COLO829 (cell line): Measurements from ENCODE around the gene PIEZO1.

Experiments used
- DNase-seq: peaks from one replicate; pipeline ENCODE4 v3.0.0; 2012; ENCODE audit warnings: low spot score

PIEZO1 gene

DNA sequence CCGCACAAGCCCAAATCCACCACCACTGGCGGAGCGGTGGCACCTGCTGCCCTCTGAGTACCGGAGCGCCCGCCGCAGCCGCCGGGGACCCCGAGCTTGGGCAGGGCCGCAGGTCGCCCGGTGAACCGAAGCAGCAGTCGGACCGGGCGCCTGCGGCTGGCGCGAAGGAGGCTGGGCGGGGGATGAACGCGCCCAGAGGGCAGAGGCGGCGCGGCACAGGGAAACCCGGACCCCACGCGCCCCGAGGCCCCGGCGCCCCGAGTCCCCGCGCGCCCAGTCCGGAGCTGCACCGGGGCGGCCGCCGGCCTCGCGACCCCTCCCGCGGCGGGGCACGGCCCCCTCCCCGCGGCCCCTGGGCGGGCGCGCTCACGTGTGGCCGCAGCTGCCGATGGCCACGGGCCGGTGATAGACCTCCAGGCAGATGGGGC is 79.2 kb downstream of the PIEZO1 start:
- no peak for DNase-seq

DNA sequence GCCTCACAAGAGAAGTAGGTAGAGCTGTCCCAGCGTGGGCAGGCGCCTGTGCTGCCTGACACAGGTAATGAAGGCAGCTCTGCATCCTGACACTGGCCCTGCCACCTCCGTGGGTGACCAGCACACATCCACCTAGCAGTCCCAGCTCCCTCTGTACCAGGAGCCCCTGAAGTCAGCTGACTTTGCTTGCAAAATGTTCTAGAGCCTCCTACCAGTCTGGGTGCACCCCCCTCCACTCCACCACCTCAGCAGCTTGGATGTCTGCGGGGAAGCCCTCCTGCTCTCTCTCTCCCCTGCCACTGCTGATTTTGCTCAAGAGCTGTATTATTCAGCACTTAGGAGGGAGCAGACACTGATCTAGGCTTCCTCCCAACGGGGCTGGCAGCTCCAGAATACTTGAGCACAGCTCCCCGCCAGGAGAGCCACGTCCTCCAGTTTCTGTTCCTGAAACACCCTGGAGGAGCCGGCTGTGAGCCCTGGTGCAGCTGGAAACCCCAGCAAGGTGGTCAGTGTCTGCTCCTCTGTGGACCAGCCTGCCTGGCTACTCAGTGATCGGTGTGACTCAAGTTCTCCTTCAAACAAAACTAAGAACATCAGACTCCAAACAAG is 79.8 kb downstream of the PIEZO1 start:
- no peak for DNase-seq

DNA sequence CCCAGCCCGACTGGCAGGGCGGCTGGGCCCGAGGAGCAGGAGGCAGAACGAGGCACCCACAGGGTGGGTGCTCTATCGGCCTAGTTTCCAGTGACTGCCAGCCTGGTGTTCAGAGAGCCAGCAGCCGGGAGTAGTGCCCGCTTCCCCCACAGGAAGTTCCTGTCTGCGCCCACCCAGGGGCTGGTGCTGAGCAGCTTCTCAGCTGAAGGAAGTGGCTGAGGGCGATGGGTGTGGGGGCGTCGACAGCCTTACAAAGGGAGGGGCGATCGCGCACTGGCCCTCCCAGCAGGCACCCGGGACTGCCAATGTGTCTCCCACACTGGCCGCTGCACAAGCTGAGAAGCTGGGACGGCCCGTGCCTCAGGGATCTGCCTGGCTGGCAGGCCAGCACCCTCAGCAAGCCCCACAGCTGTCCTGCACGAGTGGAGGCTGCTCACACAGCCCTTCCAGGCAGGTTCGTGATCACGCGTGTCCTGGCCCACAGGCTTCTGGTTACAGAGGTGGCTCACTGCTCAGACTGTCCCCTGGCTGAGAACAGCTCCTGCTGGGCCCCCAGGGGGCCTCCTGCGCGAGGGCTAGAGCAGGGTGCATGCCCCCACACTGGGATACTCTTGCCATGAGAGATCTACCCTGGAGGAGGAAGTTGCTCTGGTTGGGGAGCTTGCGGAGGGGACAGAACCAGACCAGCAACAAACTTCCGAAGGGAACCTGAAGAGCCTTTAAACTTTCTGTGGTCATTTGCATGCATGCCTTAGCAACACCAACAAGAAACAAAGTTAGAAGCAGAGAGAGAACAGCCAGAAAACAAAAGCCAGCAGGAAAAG is 81.3 kb downstream of the PIEZO1 start:
- DNase-seq = no peak

DNA sequence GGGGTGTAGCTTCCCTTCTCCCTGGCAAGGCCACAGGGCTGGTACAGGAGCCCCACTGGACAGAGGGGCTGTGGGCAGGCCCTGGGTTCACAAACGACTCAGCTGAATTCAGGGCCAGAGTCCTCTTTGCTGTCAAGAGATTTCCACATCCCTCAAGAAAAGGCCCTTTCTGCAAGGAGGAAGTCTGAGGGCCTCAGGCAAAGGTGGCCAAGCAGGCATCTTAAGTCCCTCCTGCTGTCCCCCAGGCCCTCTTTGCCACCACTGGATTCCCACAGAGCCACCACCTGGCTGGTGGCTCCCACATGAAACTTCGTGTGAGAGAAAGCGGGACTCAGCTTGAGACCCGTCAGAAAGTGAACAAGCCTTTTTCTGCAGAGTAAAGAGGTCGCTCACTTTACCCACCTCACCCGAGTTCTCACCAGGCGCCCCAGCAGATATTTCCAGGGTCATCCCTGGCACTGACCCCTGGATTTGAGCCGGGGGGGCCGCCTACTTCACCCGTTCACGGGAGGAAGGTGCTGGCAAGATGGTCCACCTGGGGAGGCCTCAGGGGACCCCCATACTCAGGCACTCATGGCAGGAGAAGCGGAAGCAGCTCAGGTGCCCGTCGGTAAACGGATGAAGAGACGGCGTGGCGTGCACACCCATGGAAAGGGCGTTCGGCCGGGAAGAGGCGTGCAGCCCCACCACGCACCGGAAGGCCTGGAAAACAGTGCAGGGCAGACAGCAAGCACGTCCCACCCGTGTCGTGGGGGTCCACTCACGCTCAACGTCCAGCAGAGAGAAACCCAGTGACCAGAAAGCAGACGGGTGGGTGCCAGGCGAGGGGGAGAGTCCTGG is 82.4 kb downstream of the PIEZO1 start:
- DNase-seq = no peak

DNA sequence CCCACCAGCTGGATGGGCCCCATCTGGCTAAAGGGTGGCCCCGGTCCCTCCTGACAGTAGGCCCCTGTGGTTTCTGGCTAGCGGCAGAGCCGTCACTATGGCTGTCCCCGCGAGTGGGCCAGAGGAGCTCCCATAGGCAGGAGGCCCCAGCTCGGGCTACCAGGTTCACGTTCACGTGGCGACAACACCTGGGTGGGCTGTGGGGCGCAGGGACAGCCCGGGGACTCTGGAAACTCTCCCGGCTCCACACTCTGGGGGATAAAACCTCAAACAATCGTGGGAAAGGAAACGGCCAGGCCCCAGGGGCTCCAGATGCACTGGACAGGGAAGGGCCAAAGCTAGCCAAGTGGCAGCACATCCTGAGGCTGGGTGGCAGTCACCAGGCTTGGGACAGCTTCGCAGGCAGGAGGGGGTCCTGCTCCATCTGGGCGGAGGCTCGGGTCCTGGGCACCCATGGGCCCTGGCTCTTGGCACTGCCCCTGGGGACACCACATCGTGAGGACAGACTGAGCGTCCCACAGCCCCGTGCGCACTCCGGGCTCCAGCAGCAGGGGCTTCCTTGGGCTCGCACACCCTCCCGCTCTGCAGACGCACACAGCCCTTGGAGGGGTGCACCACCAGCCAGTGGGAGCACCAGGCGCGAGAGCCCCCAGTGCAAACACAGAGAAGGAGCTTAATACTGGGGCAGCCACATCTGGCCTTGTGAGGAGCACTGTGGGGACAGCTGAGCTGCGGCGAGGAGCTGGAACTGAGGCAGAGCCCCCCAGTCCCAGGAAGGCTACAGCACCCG is 83.2 kb downstream of the PIEZO1 start:
- DNase-seq = no peak

DNA sequence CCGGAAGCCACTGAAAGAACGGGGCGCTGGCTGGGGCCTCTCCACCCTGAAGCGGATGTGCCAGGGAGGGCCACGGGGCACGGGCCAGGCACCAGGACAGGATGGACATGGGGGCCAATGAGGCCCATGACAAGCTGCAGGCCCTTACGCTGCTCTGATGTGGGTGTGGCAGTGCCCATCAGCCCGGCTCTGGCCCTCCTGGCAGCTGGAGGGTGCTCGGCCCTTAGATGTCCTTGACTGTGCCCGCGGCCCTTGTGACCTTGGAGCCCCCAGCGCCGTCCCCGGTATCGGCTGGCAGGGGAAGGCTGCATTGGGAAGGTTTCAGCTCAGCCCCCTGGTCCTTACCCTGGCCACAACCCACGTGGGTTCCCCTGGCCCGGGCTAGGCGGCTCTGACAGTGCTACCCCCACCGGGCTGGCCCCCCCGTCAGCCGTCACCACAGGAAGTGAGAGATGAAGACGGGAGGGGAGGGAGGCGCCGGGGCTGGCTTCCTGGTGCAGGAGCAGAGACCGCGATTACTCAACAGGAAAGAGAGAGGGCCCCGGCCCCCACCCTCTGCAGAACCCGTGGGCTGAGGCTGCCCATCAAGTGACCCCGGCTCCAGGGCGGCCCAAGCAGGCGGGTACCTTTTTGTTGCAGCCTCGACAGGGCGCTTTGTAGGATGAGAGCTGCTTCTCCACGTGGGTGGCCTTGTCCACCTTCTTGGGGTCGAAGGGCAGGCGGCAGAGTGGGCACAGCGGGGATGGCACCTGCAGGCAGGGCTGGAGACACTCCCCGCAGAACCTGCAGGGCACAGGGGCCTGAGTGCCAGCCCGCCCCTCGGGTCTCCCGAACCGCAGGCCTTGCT is 84.2 kb downstream of the PIEZO1 start:
- peak; percentile 37 for DNase-seq

DNA sequence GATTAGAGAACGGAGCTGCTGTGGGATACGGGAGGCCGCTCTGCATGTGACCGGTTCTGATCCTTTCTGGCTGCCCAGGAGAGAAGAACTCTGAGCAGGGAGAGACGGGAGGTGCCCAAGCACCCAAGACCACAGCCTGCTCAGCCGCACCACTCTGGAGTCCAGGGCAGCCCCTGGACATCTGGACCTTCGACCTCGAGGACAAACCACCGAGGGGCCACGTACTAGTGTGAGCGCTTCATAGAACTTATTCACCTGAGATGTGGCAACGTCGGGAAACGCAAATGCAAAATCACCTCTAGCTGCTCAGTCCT is 84.7 kb downstream of the PIEZO1 start:
- DNase-seq = no peak

DNA sequence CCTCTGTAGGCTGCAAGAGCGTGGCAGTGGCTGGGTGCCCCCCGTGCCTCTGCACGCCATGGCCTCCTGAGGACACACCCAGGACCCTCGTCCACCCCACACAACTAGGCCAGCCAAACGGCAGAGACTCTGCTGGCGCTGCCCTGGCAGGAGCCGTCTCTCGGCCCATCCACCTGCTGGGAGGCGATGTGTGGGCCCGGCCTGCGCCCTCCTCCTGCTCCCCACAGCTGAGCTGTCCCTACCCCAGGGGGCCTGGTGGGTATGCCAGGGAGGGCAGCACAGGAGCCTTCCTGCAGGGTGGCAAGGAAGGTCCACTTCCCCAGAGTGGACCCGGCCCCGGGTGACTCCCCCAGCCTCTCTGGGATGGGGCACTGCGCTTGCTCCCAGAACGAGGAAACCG is 85.8 kb downstream of the PIEZO1 start:
- DNase-seq = no peak

DNA sequence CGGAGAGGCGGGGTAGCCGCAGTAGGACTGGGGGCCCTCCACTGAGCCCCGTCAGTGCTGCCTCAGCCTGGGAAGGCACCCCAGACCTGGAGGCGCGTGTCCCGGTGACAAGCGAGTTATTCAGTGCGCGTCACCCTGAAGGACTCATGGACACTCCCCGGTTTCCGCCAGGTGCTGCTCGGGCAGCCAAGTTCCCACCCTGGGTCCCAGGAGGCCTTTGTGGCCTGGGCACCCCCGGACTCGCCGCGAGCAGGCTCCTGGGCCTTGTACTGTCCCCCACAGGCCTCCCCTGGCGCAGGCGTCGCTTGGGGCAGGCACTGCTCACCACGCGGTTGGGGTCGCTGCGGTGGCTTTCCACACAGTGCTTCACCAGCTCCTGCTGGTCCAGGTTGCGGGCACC is 86.4 kb downstream of the PIEZO1 start:
- no peak for DNase-seq

DNA sequence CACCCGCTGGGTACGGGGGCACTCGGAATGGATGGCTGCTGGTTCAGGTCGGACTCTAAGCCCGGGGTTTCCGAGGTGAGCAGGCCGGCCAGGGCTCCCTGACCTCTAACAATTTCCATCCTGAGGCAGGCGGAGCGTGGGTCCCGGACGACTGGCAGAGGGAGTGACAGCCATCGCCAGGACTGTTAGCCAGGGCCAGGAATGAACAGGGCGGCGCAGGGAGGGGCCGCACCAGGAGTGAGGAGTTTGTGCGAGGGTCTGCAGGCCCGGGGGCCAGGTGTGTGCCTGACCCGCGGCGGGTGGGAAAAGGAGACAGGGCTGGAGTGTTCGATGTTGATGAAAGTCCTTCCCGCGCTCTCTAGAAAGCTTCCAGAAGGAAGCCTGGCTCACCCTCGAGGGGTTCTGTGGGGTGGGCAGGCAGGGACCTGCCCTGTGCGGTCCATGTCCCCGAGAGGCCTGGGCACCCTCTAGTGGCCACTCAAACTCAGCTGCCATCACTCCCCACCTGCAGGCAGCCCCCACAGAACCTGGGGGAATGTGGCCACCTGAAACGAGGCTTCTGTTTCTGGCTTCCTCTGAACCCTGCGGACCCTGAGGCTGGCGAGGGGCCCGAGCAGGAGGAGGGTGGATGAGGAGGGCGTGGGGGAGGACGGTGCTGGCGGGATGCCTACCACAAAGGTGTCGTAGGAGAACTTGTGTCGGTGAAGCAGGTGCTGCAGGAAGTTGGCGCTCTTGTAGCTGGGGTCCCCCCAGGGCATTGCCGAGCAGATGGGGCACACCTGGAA is 87.0 kb downstream of the PIEZO1 start:
- no peak for DNase-seq

DNA sequence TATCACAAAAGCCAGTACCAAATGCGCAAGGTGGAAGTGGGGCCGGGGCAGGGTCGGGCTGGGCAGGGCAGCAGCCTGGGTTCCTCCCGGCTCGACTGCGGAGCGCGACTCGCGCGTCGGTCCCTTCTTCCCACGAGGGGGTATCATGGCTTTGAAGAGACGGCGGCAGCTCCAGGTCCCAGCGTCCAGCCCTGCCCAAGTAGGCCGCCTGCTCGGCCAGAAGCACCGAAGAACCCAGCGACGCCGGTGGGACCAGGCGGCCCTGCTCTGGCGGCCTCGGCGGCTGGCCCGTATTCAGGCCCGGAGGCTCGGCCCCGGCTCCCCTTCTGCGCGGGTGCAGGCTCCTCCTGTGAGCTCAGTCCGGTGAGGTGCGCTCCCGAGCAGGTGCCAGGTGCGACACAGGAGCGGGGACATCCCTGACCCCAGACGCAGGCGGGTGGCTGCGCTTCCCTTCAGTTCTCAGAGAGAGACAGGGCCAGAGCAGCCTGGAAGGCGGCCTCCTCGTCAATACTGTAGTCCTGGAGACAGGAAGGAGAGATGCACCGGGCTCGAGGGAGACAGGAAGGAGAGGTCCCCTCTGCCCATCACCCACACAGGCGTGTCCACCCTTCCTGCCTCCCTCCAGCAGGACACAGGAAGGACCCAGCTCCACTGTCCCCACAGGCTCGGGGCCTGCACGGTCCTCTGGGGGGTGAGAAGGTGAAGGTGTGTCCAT is 87.7 kb downstream of the PIEZO1 start:
- no peak for DNase-seq

DNA sequence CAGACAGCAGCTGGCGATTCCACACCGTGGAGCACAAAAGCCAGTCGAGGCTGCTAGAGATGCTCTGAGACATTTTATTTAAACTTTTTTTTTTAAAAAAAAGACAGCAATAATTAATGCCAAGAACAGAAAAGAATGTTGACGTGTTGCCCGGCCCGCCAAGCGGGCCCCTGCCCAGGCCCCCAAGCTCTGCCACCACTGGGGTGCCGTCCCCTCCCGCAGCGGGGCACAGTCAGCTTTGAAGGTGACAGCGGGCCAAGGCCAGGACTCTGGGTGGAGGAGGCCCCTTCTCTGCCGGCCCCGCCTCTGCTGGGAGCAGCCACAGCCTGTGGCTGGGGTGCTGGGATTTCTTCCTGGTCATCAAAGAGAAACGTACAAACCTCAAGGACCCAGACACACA is 88.6 kb downstream of the PIEZO1 start:
- no peak for DNase-seq

DNA sequence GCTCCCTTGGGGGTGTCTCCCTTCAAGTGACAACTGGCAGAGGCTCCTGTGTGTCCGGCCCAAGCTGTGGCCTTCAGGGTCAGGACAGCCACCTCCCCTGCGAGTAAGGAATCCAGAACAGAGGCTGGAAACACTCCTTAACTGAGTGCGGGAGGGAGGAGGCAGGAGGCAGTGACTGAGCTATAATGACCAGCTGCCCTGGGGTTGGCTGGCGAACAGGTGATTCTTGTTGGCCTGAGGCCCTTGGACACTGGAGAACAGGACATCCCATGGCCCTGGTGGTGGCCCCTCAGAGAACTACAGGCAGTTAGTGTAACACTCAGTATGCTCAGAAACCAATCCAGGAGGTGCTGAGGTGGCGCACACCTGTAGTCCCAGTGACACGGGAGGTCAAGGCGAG is 89.3 kb downstream of the PIEZO1 start:
- no peak for DNase-seq

DNA sequence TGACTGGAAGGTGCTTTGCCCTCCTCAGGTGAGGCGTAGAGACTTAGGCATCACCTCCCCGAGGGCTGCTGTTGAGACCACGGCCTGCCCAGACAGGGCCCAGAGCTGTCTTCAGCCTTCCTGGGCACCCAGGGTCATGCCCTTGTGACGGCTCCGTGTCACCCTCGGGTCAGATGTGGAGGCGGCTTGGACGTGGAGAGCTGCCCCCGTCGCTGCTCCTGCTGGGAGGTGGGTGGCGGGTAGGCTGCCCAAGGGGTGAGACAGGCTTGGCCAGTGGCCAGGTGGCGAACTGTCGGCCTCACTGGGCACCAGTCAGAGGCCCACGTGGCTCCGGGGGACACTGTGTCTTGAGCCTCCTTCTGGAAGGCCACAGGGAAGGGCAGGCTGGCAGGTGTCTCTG is 89.8 kb downstream of the PIEZO1 start:
- no peak for DNase-seq

DNA sequence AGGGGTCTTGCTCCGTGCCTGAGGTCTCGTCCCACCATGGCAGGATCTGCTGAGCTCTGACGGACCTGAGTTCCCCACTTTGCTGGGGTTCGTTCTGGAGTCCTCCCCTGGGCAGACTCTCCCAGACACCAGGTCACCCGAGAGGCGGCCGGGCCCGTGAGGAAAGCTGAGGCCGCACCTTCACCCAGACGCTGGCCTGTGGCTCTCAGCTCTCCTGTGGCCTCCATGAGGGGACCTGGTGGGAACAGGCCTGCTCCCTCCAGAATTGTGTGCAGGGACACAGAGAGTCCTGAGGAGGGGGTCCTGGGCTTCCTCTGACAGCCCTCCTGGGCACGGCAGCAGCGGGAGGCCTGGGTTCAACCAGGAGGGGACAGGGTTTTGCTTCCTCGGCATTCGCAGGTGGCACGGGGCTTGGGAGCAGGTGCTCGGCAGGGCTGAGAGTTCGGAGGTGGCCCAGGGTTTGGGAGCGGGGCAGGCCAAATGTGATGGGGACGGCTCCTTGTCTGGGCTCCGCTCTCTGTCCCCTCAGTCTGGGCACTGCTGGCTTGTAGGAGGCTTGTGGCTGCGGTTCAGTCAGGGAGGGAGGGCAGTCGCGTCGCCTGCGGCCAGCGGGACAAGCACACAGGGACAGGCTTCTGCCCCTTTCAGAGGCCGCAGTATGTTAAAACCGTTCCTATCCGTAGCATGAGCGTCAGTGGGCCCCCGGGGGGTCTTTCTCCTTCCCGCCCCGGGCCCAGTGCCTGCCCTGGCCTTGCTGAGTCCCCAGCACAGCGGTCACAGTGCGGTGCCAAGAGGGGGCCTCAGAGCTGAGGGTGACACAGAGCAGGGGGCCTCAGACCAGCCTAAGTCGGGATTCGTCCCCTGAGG is 90.6 kb downstream of the PIEZO1 start:
- no peak for DNase-seq

DNA sequence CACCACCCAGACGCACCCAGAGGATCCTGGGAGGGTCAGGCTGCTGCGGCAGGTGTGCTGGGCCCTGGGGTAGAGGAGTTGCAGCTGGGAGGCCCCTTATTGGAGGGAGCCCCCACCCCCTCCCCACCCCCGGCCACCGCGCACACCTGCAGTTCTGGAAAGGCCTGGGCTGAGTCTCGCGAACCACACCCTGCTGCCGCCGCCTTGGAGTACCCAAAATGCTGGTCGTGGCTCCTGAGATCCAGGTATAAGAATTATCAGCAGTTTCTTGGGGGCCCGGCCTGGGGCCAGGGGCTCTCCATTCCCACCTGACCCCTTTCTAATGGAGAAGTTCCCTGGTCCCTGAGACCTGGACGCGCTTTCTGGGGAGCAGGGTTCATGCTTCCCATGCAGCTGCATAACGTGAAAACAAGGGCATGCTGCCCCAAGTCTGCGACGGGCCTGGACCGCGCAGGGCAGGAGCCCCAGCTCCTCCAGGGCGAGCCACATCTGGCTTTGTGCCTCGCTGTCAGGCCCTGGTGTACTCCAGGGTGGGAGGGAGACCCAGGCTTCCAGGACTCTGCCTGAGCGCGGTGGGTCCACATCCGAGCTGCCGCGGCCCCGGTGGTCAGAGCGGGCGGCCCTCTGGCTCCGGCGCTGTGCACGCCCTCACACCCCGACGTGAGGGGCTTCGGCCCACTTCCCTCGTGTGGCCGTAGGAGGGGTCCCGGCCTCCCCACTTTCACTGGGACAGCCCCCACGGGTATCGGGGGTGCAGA is 91.4 kb downstream of the PIEZO1 start:
- DNase-seq = no peak

DNA sequence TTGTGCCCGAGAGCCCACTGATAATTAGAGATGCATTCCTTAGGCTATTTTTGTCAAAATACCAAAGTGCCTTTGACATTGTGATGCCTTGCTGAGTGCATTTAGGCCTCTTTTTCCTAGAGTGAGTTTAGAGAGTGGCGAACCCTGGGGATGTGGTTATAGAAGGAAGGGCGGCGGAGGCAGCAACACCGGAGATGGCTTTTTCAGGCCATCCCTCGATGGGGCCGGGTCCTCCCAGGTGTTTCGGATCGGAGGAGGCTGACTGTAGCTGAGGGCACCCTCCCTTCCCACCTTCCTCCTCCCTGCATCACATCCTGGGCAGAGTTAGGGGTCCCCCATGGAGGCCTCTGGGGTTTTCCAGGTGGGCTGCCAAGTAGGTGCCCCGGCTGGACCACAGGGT is 92.2 kb downstream of the PIEZO1 start:
- DNase-seq = no peak

DNA sequence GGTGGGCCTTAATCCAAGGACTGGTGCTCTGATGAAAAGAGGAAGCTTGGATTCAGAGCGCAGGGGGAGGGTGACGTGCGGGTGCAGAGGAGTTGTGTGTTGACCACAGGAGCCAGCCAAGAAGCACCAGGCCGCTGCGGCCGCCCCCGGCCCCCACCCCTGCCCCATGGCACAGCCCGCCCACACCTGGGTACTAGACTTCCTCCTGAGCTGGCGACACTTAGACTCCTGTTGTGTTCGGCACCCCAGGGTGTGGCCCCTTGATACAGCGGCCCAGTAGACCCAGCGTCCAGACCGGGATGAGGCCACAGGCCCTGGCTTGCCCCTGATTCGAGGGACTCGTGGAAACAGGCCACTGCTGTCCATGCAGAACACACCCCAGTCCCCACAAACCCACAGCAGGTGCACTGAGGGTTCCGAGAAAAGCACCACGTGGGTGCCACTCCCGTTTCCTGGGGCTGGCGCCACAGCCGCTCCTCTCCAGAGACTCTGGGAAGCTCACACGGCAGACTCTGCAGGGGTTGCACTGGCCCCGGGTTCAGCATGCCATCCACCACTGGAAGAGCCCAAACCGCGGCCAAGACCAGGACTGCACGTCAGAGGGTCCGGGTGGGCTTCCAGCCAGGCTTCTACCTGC is 93.0 kb downstream of the PIEZO1 start:
- DNase-seq = no peak
